AG09309 (cell line): ENCODE data around the gene U2SURP.

Experiments used
- DNase-seq: peaks from one replicate; pipeline ENCODE4 v3.0.0-alpha.2; 2010; ENCODE audit warnings: low read depth
- H3K4me3 ChIP-seq: 2 replicates; pipeline ENCODE4 v1.5.1; 2011; ENCODE audit warnings: mild to moderate bottlenecking, low read depth, low read length, moderate library complexity; ENCODE audit not compliant: control insufficient read depth
- TF ChIP-seq, protein P1 (sequence below): IDR thresholded peaks from 2 replicates; pipeline ENCODE4 v1.5.1; 2011; ENCODE audit warnings: mild to moderate bottlenecking, low read depth, low read length, inconsistent platforms; ENCODE audit not compliant: insufficient read depth, control insufficient read depth; ENCODE audit errors: missing control alignments

U2SURP gene

GRCh38 chr3:142961539-142961938, 39.8 kb upstream of the U2SURP start:
- TF ChIP-seq, protein P1, sequence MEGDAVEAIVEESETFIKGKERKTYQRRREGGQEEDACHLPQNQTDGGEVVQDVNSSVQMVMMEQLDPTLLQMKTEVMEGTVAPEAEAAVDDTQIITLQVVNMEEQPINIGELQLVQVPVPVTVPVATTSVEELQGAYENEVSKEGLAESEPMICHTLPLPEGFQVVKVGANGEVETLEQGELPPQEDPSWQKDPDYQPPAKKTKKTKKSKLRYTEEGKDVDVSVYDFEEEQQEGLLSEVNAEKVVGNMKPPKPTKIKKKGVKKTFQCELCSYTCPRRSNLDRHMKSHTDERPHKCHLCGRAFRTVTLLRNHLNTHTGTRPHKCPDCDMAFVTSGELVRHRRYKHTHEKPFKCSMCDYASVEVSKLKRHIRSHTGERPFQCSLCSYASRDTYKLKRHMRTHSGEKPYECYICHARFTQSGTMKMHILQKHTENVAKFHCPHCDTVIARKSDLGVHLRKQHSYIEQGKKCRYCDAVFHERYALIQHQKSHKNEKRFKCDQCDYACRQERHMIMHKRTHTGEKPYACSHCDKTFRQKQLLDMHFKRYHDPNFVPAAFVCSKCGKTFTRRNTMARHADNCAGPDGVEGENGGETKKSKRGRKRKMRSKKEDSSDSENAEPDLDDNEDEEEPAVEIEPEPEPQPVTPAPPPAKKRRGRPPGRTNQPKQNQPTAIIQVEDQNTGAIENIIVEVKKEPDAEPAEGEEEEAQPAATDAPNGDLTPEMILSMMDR, result no peak
- no peak overlapping the region for H3K4me3 ChIP-seq

DNA sequence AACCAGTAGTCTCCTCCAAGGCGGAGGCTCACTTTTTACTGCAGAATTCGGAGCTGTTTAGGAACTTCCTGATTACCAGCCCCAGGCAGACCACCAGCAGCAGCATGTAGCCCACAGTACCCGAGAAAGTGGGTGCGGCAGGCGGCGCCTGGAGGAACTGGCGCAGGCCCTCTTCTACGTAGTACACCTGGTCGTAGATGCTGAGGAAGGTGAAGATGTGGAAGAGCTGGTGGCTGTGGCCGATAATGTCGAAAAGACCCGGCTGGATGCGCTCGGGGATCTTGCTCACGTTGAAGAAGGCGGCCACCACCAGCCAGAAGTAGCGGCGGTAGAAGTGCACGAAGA, 39.2 kb upstream of the U2SURP start:
- TF ChIP-seq, protein P1, result no peak
- no peak overlapping the region for H3K4me3 ChIP-seq

More at GRCh38 chr3:142961539-142961938, 39.8 kb upstream of the U2SURP start:
- no peak for DNase-seq

DNA sequence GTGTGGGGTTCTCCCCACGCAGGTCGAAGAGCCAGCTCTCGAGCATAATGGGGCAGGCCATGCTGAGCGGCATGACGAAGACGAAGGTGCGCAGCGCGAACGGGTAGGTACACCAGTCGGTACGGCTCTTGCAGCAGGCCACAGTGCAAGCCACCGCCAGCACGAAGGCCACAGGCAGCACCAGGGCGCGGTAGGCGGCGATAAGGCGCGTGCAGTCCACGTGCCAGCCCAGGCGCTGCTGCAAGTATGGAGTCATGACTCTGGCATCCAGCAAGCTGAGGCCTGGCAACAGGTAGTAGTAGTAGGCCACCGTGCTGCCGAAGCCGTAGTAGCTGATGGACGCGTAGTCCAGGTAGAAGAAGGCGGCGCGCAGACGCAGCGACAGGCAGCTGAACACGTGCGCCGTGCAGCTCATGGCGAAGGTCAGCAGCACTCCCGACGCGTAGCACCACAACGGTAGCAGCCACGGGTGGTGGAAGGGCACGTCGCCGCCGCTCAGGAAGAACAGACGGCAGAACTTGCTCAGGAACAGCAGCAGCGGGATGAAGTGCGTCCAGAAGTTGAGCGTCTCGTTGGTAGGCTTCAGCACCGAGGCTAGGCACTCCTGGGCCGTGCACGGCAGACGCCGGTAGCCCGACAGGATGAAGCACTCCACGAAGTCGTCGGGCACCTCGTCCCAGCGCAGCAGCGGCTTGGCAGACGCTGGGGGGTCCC, 38.7 kb upstream of the U2SURP start:
- TF ChIP-seq, protein P1, result no peak
- no peak for DNase-seq
- H3K4me3 ChIP-seq, result no peak overlapping the region; the same call in 1 of the 2 replicates

More for the DNA sequence above, 39.2 kb upstream of the U2SURP start:
- no peak for DNase-seq

GRCh38 chr3:142963234-142963515, 38.2 kb upstream of the U2SURP start:
- peak overlapping the region; percentile 25 for H3K4me3 ChIP-seq
- TF ChIP-seq, protein P1, result no peak
- DNase-seq, result no peak

DNA sequence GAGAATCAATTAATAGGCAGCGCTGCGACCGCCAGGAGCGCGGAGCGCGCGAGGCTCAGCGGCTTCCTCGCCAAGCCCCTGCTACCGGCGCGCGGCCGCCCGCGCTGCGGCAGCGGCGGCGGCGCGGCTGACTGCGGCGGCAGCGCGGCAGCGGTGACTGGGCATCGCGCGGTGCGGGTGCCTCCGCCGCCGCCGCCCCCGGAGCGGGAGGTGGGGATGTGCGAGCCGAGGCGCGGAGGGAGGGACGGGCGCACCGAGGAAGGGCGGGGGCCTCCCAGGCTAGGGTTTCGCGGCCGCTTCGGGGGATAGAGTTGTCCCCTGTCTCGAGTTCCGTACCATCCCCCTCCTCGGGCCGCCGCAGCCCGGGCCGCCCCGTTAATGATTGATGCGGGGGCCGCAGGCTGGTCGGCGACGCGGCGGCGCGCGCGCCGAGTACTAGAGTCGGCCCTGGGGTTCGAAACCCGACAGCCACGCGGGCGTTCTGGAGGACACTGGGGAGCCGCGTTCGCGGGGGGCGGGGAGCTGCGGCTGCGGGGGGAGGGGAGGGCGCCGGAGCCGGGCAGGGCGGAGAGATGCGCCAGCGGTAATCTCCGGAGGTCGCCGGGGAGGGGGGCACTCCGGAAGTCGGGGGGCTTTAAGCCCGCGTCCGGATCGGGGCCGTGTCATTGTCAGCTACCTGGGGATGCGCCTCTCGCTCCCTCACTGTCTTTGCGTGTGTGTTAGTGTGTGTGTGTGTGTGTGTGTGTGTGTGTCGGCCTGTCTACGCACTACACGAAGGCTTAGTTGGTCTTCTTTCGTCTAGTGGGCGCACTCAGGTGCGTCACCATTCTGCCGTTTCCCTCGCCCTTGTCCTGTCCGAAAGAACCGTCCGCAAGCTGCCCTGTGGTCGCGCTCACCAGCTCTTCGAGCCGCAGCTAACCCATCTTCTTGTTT, 37.6 kb upstream of the U2SURP start, which contains the start of gene PAQR9:
PAQR9 (minus strand) TSS at position 159 of the 933 bp plus-strand sequence. CDS start 338 bp downstream, outside the sequence.
- DNase-seq, result no peak
- TF ChIP-seq, protein P1, result no peak
- peak within 1 kb of the TSS; percentile 49 for H3K4me3 ChIP-seq

- no peak overlapping the region for H3K4me3 ChIP-seq
- no peak for DNase-seq
- TF ChIP-seq, protein P1, result no peak
These were observed 35.8 kb upstream of the U2SURP start for GRCh38 chr3:142965581-142965980.
